Measurements from ENCODE around the gene FBXW12.

GRCh38 chr3:48347500-48347899 lies 24.5 kb upstream of the FBXW12 start:
- TF ChIP-seq POLR2AphosphoS5 (IDR thresholded peaks at IDR 0.05): no peak
- no peak for TF ChIP-seq CTCF (IDR thresholded peaks at IDR 0.05; ENCODE audit: poor library complexity, severe bottlenecking)
